Measurements from ENCODE around the gene NCKAP5. TPM values are rescaled to one million over a fixed set of nuclear protein-coding genes. Genes with fewer than 3 reads are reported as not detected.

NCKAP5 gene
- total RNA-seq, 1 experiment from 2014 or later, result not detected

DNA sequence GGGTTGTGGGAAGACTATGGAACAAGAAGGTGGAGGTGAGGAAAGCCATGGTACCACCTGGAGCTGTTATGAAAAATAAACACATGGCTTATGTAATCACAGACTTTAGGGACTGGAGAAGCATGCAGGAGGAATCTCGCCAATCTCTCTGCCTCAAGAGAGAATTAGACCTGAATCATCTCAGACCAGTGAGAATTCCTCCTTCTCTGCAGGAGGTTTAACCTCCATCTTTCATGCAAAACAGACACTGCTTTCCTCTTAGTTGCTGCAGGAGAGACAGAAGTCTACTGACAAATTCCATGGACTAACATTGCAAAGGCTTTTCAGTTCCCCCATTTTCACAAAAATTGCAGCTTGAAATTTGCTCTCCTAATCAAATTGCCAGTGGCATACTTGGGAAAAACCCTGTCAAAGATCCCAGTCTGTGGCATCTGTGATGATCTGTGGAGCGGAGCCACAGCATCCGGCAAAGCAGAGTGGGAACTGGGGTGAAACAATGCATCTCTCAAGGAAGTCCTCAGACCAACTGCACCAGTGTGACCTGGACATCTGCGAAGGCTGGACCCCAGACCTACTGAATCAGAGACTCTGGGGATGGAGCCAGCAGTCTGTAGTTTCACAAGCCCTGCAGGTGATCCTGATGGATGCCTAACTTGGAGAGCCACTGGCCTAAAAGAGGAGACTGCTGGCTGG lies 28.6 kb upstream of the NCKAP5 start:
- Histone ChIP-seq H3K27me3 (ENCODE audit: insufficient read depth, low read depth) (peaks cover 81% of the 10 kb centered on the region), H4K20me1 (ENCODE audit: insufficient read depth) (no peaks in the 10 kb centered on the region), H3K36me3 (ENCODE audit: low read depth) (no peaks in the 10 kb centered on the region), H3F3A (ENCODE audit: insufficient read depth, low read depth) (no peaks in the 10 kb centered on the region), H3K9me3 (ENCODE audit: insufficient read depth, low read depth) (no peaks in the 10 kb centered on the region), H3K4me1 (replicated peaks; ENCODE audit: insufficient read depth) (no peaks in the 10 kb centered on the region), H3K79me2 (ENCODE audit: low read depth) (no peaks in the 10 kb centered on the region), H3K4me2 (no peak overlapping the region), H3K27ac (no peak overlapping the region), H3K4me3 (no peak overlapping the region), H3K9me2 (ENCODE audit: insufficient read depth) (no peaks in the 10 kb centered on the region), H2AFZ (no peak overlapping the region)
- TF ChIP-seq EZH2 (IDR thresholded peaks at IDR 0.05; ENCODE audit: low read depth), result no peak
- TF ChIP-seq, protein P1, sequence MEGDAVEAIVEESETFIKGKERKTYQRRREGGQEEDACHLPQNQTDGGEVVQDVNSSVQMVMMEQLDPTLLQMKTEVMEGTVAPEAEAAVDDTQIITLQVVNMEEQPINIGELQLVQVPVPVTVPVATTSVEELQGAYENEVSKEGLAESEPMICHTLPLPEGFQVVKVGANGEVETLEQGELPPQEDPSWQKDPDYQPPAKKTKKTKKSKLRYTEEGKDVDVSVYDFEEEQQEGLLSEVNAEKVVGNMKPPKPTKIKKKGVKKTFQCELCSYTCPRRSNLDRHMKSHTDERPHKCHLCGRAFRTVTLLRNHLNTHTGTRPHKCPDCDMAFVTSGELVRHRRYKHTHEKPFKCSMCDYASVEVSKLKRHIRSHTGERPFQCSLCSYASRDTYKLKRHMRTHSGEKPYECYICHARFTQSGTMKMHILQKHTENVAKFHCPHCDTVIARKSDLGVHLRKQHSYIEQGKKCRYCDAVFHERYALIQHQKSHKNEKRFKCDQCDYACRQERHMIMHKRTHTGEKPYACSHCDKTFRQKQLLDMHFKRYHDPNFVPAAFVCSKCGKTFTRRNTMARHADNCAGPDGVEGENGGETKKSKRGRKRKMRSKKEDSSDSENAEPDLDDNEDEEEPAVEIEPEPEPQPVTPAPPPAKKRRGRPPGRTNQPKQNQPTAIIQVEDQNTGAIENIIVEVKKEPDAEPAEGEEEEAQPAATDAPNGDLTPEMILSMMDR (conservative IDR thresholded peaks at IDR 0.05), result no peak
- intact Hi-C loops (cut with micrococcal nuclease; ENCODE audit: unreplicated experiment), result no loop called here
- no TSS peak for BruUV-seq (replicated peaks)
- ChIA-PET CTCF (no interaction called here), POLR2A (ENCODE audit: unreplicated experiment) (no interaction called here)
- no peak for DNase-seq

DNA sequence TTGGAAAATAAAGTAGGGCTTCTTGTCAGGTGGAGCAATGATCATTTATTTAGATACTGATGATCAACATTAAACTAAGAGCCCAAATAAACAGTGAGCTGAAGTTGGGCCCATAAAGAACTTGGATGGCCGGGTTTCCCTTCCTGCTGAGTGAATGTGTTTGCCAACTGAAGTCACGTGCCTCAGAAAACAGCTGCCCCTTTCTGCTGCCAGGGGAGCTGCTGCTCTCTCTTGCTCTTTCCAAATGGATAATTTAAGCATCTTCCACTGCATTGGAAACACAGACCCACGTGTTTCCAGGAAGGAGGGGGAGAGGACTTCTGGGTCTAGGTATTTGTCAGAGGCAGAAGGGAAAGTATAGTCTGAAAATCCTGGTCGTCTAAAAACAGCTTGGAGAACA lies 22.9 kb upstream of the NCKAP5 start:
- Histone ChIP-seq H3K27ac (no peak overlapping the region), H3K9me2 (ENCODE audit: insufficient read depth) (no peaks in the 10 kb centered on the region), H3K79me2 (ENCODE audit: low read depth) (no peaks in the 10 kb centered on the region), H4K20me1 (ENCODE audit: insufficient read depth) (no peaks in the 10 kb centered on the region), H3K4me2 (no peak overlapping the region), H3K36me3 (ENCODE audit: low read depth) (no peaks in the 10 kb centered on the region), H3K27me3 (ENCODE audit: insufficient read depth, low read depth) (peaks cover 56% of the 10 kb centered on the region), H2AFZ (no peak overlapping the region), H3K4me3 (no peak overlapping the region), H3K9me3 (ENCODE audit: insufficient read depth, low read depth) (no peaks in the 10 kb centered on the region), H3F3A (ENCODE audit: insufficient read depth, low read depth) (no peaks in the 10 kb centered on the region), H3K4me1 (replicated peaks; ENCODE audit: insufficient read depth) (no peaks in the 10 kb centered on the region)
- no peak for DNase-seq
- intact Hi-C loops (cut with micrococcal nuclease; ENCODE audit: unreplicated experiment), result no loop called here
- no TSS peak for BruUV-seq (replicated peaks)
- POLR2A ChIA-PET (ENCODE audit: unreplicated experiment), result no interaction called here
- TF ChIP-seq EZH2 (IDR thresholded peaks at IDR 0.05; ENCODE audit: low read depth), result no peak
- TF ChIP-seq, protein P1 (conservative IDR thresholded peaks at IDR 0.05), result no peak
- CTCF ChIA-PET, result no interaction called here

DNA sequence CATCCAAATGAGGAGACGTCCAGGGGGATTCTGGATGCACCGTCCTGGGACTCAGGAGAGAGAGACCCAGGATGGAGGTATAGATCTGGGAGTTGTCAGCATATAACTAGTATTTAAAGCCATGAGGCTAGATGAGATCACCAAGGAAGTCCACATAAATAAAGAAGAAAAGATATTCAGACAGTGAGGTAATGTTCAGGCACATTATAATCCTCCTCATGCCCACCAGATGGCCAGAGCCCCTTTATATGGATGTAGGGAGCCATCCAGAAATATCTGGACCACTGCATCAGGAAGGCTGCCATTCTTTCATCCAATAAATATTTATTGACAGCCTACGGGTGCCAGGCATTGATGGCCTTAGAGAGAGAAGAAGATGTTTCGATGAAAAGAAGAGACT lies 21.2 kb upstream of the NCKAP5 start:
- no peak overlapping the region for H3K27ac ChIP-seq
- H3K4me2 ChIP-seq, result no peak overlapping the region
- H3K36me3 ChIP-seq (ENCODE audit: low read depth), result no peaks in the 10 kb centered on the region
- ChIA-PET POLR2A (ENCODE audit: unreplicated experiment) (no interaction called here), CTCF (no interaction called here)
- no peak overlapping the region for H3K4me3 ChIP-seq
- H3K9me3 ChIP-seq (ENCODE audit: insufficient read depth, low read depth), result no peaks in the 10 kb centered on the region
- TF ChIP-seq, protein P1 (conservative IDR thresholded peaks at IDR 0.05), result no peak
- no peak for TF ChIP-seq EZH2 (IDR thresholded peaks at IDR 0.05; ENCODE audit: low read depth)
- no peaks in the 10 kb centered on the region for H3K9me2 ChIP-seq (ENCODE audit: insufficient read depth)
- no peaks in the 10 kb centered on the region for H4K20me1 ChIP-seq (ENCODE audit: insufficient read depth)
- H3K4me1 ChIP-seq (replicated peaks; ENCODE audit: insufficient read depth), result no peaks in the 10 kb centered on the region
- H3K27me3 ChIP-seq (ENCODE audit: insufficient read depth, low read depth), result peaks cover 39% of the 10 kb centered on the region
- no peak for DNase-seq
- no peak overlapping the region for H2AFZ ChIP-seq
- BruUV-seq (replicated peaks), result no TSS peak
- H3K79me2 ChIP-seq (ENCODE audit: low read depth), result no peaks in the 10 kb centered on the region
- H3F3A ChIP-seq (ENCODE audit: insufficient read depth, low read depth), result no peaks in the 10 kb centered on the region
- intact Hi-C loops (cut with micrococcal nuclease; ENCODE audit: unreplicated experiment), result no loop called here
